ENCODE data around the gene CAMK1D. TPM values are rescaled to one million over a fixed set of nuclear protein-coding genes. Genes with fewer than 3 reads are reported as not detected.

The CAMK1D gene
- polyA plus RNA-seq, 1 experiment: 8.2 TPM

DNA sequence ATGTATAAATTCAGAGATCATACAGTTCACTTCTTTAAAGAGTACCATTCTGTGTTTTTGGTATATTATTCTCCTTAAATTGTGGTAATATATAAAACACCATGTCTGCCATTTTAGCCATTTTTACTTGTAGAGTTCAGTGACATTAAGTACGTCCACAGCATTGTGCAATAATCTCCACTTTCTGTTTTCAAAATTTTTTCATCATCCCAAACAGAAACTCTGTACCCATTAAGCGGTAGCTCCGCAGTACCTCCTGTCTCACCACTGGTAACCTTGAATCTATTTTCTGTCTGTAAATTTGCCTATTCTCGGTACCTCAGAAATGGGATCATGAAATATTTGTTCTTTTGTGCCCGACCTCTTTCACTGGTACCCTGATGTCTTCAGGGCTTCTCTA is 60.3 kb downstream of the CAMK1D start:
- no peak overlapping the region for H3K4me3 ChIP-seq (ENCODE audit: low read depth, low read length)
- TF ChIP-seq, protein P1, sequence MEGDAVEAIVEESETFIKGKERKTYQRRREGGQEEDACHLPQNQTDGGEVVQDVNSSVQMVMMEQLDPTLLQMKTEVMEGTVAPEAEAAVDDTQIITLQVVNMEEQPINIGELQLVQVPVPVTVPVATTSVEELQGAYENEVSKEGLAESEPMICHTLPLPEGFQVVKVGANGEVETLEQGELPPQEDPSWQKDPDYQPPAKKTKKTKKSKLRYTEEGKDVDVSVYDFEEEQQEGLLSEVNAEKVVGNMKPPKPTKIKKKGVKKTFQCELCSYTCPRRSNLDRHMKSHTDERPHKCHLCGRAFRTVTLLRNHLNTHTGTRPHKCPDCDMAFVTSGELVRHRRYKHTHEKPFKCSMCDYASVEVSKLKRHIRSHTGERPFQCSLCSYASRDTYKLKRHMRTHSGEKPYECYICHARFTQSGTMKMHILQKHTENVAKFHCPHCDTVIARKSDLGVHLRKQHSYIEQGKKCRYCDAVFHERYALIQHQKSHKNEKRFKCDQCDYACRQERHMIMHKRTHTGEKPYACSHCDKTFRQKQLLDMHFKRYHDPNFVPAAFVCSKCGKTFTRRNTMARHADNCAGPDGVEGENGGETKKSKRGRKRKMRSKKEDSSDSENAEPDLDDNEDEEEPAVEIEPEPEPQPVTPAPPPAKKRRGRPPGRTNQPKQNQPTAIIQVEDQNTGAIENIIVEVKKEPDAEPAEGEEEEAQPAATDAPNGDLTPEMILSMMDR (IDR thresholded peaks at IDR 0.05; ENCODE audit: low read depth, low read length): no peak
- H3K27ac ChIP-seq (ENCODE audit: low read depth, low read length): no peak overlapping the region
- ChIA-PET POLR2A (interaction anchor here (0.6 kb wide), 1 partner anchor 401 kb away, joined by 8 read pairs; no protein-coding TSS in a partner anchor), CTCF (no interaction called here)
- peaks cover 6% of the 10 kb centered on the region for H3K27me3 ChIP-seq (ENCODE audit: control insufficient read depth, insufficient read depth, low read length)
- peaks cover 3% of the 10 kb centered on the region; the same call in 1 of the 2 replicates for H3K9me3 ChIP-seq (ENCODE audit: control insufficient read depth, insufficient read depth, low read length)
- DNase-seq (ENCODE audit: low read depth, low spot score): no peak

DNA sequence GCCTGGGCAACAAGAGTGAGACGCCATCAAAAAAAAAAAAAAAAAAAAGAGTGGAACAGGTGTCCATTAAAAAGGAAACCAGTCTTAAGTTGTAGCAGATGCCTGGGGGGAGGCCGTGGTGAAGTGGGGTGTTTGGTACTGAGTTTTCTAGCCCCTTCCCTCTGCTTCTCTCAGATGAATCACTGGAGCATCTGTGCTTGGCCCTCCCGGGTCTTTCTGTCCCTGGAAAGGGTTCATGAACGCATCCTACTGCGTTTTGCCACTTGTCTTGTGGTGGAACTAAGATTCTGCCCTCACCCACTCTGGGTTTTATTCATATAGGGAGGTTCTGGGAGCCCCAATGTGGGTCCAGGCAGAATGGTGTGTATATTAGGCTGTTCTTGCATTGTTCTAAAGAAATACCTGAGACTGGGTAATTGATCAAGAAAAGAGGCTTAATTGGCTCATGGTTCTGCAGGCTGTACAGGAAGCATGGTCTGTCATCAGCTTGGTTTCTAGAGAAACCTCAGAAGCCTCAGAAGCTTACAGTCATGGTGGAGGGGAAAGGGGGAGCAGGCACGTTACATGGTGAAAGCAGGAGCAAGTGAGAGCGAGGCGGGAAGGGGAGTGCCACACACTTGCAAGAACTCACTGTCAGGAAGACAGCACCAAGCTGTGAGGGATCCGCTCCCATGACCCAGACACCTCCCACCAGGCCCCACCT is 63.5 kb downstream of the CAMK1D start:
- ChIA-PET POLR2A (no interaction called here), CTCF (no interaction called here)
- no peak for DNase-seq (ENCODE audit: low read depth, low spot score)

DNA sequence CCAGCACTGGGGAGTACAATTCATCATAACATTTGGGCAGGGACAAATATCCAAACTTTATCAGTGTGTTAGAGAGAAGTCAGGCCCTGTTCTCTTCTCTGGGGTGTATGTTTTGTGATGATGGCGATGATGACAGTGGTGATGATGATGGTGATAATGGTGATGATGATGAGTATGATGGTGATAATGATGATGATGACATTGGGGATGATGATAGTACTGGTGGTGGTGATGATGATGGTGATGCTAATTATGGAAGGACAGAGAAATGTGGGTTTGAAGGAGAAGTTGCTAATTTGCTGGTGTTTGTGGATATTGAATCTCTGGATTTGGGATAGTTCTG is 64.0 kb downstream of the CAMK1D start:
- ChIA-PET CTCF (no interaction called here), POLR2A (no interaction called here)

More for the DNA sequence above, 63.5 kb downstream of the CAMK1D start:
- Histone ChIP-seq H3K27ac (ENCODE audit: low read depth, low read length) (no peak overlapping the region), H3K4me3 (ENCODE audit: low read depth, low read length) (no peak overlapping the region), H3K27me3 (ENCODE audit: control insufficient read depth, insufficient read depth, low read length) (no peaks in the 10 kb centered on the region), H3K9me3 (ENCODE audit: control insufficient read depth, insufficient read depth, low read length) (peaks cover 3% of the 10 kb centered on the region; the same call in 1 of the 2 replicates)
- TF ChIP-seq, protein P1 (IDR thresholded peaks at IDR 0.05; ENCODE audit: low read depth, low read length): no peak

GRCh38 chr10:12414278-12414989 is 65.1 kb downstream of the CAMK1D start:
- DNase-seq (ENCODE audit: low read depth, low spot score): no peak
- TF ChIP-seq, protein P1 (IDR thresholded peaks at IDR 0.05; ENCODE audit: low read depth, low read length): no peak
- POLR2A ChIA-PET: no interaction called here
- Histone ChIP-seq H3K27ac (ENCODE audit: low read depth, low read length) (no peak overlapping the region), H3K4me3 (ENCODE audit: low read depth, low read length) (no peak overlapping the region), H3K9me3 (ENCODE audit: control insufficient read depth, insufficient read depth, low read length) (peaks cover 3% of the 10 kb centered on the region; the same call in 1 of the 2 replicates), H3K27me3 (ENCODE audit: control insufficient read depth, insufficient read depth, low read length) (no peaks in the 10 kb centered on the region)
- CTCF ChIA-PET: no interaction called here

More for the DNA sequence above, 64.0 kb downstream of the CAMK1D start:
- H3K27ac ChIP-seq (ENCODE audit: low read depth, low read length): no peak overlapping the region
- peaks cover 3% of the 10 kb centered on the region; the same call in 1 of the 2 replicates for H3K9me3 ChIP-seq (ENCODE audit: control insufficient read depth, insufficient read depth, low read length)
- H3K4me3 ChIP-seq (ENCODE audit: low read depth, low read length): no peak overlapping the region
- DNase-seq (ENCODE audit: low read depth, low spot score): no peak
- TF ChIP-seq, protein P1 (IDR thresholded peaks at IDR 0.05; ENCODE audit: low read depth, low read length): no peak
- H3K27me3 ChIP-seq (ENCODE audit: control insufficient read depth, insufficient read depth, low read length): no peaks in the 10 kb centered on the region

Data from AG04450 (cell line).